Skin of body (tissue), 2 donors: ENCODE data around the gene VSIG2. TPM values are rescaled to one million over a fixed set of nuclear protein-coding genes. Genes with fewer than 3 reads are reported as not detected.
A peak's percentile ranks its signal among the peaks of the same experiment; 100 is the strongest.

Experiments
- DNase-seq: peaks from one replicate; lab custom pipeline; 2025; lab: John Stamatoyannopoulos, UW
- total RNA-seq: library from RNA; depleted of rRNA; stranded (reverse); fragments of >200 nt; gene quantifications from one replicate; pipeline ENCODE4 v1.2.3, GENCODE V29; 2014

Gene VSIG2
- total RNA-seq, 1 donor from 2014 or later, result 0.20 TPM

GRCh38 chr11:124748481-124749343, 3.3 kb downstream of the VSIG2 start:
- no peak for DNase-seq

- no peak for DNase-seq
Observed at GRCh38 chr11:124748100-124748418, 4.0 kb downstream of the VSIG2 start.

- no peak for DNase-seq
Observed at GRCh38 chr11:124747406-124748099, 4.5 kb downstream of the VSIG2 start.

- DNase-seq, result no peak
Observed at GRCh38 chr11:124746621-124747243, 5.3 kb downstream of the VSIG2 start.

- no peak for DNase-seq
Observed at GRCh38 chr11:124745835-124746620, 6.0 kb downstream of the VSIG2 start.

DNA sequence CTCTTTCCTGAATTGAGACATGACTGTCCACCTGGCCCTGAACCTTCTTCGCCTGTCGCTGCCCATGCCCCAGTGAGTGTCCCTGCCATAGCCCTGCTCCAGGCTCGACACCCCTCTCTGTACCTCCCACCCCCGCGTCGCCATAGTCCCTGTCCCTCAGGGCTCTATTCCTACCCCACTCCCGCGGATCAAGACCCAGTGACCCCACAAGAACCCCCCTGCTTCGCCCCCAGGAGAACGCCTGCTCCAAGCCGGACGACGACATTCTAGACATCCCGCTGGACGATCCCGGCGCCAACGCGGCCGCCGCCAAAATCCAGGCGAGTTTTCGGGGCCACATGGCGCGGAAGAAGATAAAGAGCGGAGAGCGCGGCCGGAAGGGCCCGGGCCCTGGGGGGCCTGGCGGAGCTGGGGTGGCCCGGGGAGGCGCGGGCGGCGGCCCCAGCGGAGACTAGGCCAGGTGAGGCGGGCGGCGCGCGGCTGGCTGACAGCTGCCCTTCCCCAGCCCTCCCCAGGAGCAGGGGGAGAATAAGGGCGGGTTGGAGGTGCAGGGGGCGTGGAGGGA, 6.7 kb downstream of the VSIG2 start:
- DNase-seq, result no peak

GRCh38 chr11:124743050-124743449, 9.0 kb downstream of the VSIG2 start:
- no peak for DNase-seq

- DNase-seq, result no peak
Observed at GRCh38 chr11:124742555-124742954, 9.5 kb downstream of the VSIG2 start.

GRCh38 chr11:124740277-124740882, 11.7 kb downstream of the VSIG2 start:
- DNase-seq, result no peak

- DNase-seq, result peak; percentile 82
Observed at GRCh38 chr11:124739479-124740276, 12.4 kb downstream of the VSIG2 start, which contains the start of gene NRGN. TSS of gene NRGN (plus strand) at chr11:124739942. CDS start at chr11:124740085, 143 bp downstream.

DNA sequence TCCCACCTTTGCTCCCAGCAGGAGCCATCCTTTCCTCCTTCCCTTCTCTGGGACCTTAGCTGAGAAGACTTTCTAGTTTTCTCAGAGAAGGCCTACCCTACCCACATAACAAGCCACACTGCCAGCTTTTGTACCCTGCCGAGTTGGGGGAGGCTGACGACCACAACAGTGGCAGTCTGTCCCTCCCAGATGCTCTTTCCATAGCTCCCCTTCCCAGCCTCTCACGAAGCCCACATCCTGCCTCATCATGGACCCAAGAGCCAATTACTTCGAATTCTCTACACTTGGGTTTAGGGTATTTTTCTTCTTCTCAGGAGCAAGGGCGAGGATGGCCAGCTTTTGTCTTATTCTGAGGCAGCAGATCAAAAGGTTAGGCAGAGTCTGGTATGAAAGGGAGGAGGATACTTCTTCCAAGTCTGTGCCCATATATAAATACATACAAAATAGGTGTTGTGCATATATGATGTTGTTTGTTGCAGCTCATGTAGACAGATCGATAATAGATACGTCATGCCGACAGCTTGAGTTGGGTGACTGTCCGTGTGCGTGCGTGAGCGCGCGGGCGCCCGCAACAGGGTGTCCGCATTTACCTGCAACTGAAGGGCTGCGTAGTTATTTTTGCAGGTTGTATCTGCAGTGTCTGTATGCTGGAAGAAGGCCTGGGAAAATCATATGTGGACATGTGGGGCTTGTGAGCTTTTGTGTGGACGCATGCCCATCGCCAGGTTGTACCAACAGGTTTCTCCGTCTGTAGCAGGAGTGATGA, 13.2 kb downstream of the VSIG2 start:
- no peak for DNase-seq

- DNase-seq, result no peak
Observed at GRCh38 chr11:124737638-124738305, 14.3 kb downstream of the VSIG2 start.

GRCh38 chr11:124736736-124737135, 15.3 kb downstream of the VSIG2 start:
- no peak for DNase-seq

- DNase-seq, result no peak
Observed at GRCh38 chr11:124732230-124732629, 19.8 kb downstream of the VSIG2 start.

GRCh38 chr11:124729571-124729970, 22.5 kb downstream of the VSIG2 start:
- DNase-seq, result no peak

DNA sequence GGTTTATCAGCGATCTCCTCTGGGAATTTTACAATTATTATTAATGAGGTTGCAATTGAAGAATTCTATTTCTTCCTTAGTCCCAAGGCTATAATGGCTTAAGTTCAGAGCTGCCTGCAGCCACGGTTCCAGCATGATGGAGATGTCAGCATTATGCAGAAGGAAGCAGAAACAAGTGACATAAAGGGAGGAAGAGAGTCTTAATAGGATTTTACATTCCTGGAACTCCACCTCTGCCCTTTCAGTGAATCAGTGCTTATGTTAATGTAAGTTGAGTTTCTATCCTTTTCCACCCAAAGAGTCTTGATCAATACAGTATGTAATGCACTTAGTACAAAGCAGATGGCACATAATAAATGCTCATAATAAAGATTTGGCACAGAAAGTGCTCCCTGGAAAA, 23.9 kb downstream of the VSIG2 start:
- DNase-seq, result no peak

DNA sequence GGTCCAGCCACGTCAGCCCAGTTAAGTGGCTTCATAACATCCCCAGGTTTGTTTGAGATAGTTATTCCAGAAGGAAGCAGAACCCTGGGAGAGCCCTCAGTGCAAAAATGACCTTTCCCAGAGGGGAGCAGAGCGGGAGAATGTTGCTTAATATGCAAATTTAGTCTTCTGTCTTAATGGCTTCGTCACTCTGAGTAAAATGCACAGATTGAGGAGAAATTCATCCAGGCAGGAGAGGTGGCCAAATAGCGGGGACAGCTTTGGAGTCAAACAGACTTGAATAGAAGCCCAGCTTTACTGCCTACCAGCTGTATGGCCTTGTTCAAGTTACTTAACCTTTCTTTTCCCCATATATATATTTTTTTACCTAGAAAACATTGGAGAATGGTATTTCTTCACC, 24.6 kb downstream of the VSIG2 start:
- DNase-seq, result no peak

GRCh38 chr11:124725719-124726105, 26.3 kb downstream of the VSIG2 start:
- DNase-seq, result no peak
